Gastrocnemius medialis (tissue), 4 donors: Measurements from ENCODE around the gene CLEC2L.

ENCODE experiments used
- POLR2A ChIP-seq, 2 donors: fragments of 450-650 bp; IDR thresholded peaks; one replicate each; pipeline ENCODE4 v1.6.1; 2017; ENCODE audit warnings: antibody characterized with exemption in 2 of 2, mild to moderate bottlenecking in 2 of 2, moderate library complexity in 2 of 2
- TF ChIP-seq, protein P1 (sequence below), 5 experiments: fragments of 450-650 bp in 3 of 5; fragments of 200-600 bp in 2 of 5; sonication (generic) in 2 of 5; IDR thresholded peaks in 4 of 5; conservative IDR thresholded peaks in 1 of 5; 1 replicate in 4 of 5; 2 replicates in 1 of 5; pipeline ENCODE4 v1.5.1; 2016 to 2019; ENCODE audit warnings: antibody characterized with exemption in 5 of 5, mild to moderate bottlenecking in 3 of 5, moderate library complexity in 3 of 5

DNA sequence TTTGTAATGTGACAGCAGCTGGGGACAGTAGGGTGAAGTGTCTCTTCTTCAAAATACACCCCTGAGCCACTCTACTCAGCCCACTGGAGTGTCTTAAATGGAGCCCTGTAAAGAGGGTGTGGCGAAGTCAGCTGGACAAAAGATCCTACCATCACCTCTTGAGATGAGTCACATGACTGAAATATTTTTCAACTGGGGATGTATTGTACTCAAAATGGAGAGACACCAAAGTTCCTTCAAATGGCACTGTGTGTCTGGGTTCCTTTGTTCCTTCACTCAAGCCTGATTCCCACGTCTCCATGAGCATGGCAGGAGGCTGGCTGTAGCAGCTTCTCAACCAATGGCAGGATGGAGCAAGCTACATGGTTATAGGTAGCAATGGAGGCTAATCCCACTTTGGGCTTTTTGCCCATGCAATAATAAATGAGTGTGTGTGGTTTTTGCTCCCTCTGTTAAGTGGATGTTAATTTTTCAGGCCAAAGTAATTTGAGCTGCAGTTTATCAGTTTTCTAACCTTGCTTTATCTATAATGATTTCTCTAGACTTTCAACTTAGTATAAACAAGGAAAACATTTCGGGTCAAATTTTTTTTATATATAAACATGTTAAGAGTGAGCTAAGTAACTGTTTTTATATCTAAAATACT is 68.2 kb downstream of the CLEC2L start:
- TF ChIP-seq, protein P1, sequence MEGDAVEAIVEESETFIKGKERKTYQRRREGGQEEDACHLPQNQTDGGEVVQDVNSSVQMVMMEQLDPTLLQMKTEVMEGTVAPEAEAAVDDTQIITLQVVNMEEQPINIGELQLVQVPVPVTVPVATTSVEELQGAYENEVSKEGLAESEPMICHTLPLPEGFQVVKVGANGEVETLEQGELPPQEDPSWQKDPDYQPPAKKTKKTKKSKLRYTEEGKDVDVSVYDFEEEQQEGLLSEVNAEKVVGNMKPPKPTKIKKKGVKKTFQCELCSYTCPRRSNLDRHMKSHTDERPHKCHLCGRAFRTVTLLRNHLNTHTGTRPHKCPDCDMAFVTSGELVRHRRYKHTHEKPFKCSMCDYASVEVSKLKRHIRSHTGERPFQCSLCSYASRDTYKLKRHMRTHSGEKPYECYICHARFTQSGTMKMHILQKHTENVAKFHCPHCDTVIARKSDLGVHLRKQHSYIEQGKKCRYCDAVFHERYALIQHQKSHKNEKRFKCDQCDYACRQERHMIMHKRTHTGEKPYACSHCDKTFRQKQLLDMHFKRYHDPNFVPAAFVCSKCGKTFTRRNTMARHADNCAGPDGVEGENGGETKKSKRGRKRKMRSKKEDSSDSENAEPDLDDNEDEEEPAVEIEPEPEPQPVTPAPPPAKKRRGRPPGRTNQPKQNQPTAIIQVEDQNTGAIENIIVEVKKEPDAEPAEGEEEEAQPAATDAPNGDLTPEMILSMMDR (IDR thresholded peaks at IDR 0.05 in 4 of 5, conservative IDR thresholded peaks at IDR 0.05 in 1 of 5): no peak
- TF ChIP-seq POLR2A (IDR thresholded peaks at IDR 0.05): no peak
